ENCODE results near the gene RARS1.
A peak's percentile ranks its signal among the peaks of the same experiment; 100 is the strongest.

RARS1 gene

DNA sequence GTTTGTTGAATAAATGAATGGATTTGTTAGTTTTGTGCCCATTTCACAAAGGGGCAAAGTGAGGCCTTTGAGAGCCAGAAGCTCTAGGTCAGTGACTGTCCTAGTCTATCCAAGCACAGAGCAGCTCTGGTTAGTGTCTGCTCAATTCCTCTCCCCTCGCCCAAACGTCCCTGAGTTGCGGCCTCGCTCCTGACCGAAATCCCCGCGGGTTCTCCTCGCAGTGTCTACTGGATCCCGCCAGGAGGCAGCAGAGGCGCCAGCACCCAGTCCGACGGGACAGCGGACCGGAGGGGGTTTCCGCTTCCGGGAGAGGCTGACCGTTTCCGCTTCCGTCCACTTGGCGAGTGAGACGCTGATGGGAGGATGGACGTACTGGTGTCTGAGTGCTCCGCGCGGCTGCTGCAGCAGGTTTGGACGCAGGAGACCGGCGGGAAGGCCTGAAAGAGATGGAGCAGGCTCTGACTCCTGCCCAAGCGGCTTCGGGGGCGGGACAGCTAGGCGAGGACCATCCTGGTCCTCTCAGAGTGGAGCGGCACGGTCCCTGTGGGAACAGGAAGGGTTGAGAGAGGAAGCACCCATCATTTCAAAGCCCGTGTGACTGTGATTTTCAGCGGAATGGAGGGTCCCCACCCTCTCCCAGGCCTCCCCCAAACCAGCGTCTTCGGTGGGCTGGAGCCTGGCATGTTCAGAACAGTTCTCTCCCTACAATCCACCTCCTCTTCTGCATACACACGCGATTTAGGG lies at the start of gene RARS1:
Gene RARS1, plus strand, starts transcription at position 336 of the 744 bp plus-strand sequence. Its CDS starts 28 bp downstream, at position 364.
- DNase-seq: peak; percentile 96

DNA sequence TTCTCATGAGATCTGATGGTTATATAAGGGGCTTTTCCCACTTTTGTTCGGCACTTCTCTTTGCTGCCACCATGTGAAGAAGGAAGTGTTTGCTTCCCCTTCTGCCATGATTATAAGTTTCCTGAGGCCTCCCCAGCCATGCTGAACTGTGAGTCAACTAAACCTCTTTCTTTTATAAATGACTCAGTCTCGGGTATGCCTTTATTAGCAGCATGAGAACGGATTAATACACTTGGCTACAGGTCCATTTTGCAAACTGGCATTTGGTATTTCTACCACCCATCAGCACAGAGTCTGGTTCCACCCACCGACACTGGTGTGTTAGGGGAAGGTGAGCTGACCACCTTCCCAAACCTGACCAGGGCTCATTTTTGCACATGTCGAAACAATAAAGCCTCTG lies 47.9 kb upstream of the RARS1 start:
- DNase-seq: no peak

GRCh38 chr5:168443533-168443932 lies 42.7 kb upstream of the RARS1 start:
- DNase-seq: no peak

DNA sequence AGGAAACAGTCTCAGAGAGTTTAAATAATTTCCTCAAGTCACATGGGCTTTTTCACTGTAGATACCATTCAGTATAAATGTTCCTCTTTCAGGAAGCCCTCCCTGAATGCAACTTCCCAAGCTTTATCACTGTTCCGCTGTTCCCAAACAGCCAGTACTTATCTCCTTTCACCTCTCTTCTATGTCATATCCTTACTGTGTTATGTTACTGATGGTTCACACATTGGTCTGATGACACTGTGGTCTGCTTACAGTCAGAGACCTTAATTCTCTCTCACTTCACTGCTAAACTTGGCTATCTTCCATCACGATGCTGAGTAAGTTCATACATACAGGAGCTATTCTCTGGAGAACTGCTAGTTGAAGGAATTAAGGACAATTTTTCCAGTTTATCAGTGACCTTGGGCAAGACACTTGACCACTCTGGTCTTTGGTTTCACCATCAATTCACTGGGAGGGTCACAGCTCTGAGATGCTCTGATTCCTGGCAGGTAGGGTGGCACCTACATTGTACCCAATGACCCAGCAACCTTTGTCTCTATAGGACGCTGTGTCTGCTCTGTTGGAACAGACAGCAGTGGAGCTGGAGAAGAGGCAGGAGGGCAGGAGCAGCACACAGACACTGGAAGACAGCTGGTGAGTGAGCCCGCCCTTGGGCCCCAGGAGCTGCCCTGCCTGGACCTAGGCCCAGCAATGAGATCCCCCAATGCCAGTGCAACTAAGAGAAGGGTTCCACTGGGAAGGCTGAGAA lies 42.1 kb upstream of the RARS1 start:
- no peak for DNase-seq

DNA sequence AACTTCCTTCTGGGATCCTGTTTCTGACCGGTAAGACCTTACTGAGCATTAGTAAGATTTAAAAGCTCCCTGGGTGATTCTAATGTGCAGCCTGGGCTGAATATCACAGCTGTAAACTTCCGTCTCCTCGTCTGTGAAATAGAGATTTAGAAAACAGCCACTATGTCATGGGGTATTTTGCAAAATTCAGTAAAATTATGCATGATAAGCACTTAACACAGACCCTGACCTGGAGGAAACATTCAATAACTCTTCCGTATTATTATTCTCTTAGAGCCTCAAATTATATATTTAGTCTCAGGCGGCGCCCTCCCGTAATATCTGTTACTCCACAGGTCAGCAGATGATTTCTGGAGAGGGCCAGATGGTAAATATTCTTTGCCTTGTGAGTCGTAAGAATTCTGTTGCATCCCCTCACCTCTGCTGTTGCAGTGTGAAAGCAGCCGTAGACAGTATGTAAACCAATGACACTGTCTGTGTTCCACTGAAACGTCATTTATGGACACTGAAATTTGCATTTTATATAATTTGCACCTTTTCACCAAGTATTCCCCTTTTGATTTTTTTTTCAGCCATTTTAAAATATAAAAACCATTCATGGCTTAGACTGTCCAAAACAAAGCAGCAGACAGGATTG lies 39.2 kb upstream of the RARS1 start:
- no peak for DNase-seq

DNA sequence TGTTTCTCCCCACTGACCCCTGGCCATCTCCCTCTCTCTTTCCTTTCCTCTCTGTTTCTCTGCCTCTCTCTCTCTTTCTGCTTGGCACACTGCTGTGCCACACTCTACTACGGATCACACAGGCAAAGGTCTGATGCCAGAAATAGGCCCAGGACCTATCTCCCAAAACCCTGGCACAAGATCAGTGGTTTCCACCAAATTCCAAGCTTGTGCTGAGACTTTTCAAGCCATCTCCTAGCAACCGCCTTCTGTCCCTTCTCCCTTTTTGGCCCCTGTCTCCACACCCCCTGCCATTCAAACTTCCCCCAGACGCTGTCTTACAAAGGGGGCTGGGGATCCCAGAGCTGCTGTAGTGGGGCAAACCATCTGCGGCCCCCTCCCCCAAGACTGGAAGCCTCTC lies 38.5 kb upstream of the RARS1 start:
- no peak for DNase-seq

DNA sequence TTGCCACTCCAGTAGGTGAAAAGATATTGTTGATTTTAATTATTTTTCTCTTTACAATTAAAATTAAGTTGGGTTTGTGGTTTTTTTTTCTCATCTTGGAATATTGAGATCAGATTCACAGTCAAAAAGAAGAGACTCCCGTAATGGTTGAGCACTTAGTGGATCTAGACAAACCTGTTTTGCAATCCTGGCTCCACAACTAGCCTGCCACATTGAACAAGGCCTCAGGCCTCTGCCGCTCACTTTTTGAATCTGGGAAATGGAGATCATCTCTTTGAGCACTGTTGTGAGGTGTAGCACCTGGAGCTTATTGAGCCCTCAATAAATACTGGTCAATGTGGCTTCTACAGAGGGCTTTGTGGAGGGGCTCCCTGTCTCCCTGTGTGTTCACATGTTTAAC lies 37.1 kb upstream of the RARS1 start:
- no peak for DNase-seq

DNA sequence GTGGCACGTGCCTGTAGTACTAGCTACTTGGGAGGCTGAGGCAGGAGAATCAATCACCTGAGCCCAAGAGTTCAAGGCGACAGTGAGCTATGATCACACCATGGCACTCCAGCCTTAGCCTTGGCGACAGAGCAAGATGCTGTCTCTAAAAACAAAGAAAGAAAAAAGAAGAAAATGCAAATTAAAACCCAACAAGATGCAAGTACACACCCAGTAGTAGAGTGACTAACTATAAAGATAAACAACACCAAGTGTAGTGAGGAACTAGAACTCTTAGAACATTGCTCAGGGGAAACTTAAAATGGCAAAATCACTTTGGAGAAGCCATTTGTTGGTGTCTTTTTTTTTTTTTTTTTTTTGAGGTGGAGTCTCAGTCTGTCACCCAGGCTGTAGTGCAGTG lies 34.7 kb upstream of the RARS1 start:
- DNase-seq: no peak

DNA sequence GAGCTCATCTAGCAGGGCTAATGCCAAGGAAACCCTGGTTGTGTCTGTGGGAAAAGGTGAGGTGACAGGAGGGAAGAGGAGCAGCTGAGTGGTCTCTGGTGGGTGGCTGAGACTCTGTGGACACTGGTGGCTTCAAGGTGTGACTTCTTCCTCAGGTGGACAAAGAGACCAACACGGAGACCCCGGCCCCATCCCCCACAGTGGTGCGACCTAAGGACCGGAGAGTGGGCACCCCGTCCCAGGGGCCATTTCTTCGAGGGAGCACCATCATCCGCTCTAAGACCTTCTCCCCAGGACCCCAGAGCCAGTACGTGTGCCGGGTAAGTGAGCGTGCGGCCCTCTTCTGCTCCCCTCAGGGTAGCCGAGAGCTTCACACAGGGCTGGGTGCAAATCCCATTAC lies 31.1 kb upstream of the RARS1 start:
- DNase-seq: no peak

- DNase-seq: no peak
Observed at GRCh38 chr5:168457542-168457941, 28.7 kb upstream of the RARS1 start.

DNA sequence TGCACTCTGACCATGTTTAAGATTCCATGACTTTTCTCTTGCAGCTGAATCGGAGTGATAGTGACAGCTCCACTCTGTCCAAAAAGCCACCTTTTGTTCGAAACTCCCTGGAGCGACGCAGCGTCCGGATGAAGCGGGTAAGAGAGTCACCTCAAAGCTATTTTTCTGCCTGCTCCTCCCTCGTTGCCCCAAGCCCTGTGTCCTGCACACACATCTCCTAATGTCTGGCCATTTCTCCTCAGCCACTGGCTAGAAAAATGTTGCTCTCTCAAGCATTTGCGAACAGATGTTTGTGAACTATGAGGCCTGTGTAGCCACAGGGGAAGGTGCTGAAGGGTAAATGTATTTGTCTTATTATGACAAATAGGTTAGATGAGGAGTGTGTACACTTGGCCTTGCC lies 25.7 kb upstream of the RARS1 start:
- DNase-seq: no peak

- no peak for DNase-seq
Observed at GRCh38 chr5:168463081-168463480, 23.2 kb upstream of the RARS1 start.

DNA sequence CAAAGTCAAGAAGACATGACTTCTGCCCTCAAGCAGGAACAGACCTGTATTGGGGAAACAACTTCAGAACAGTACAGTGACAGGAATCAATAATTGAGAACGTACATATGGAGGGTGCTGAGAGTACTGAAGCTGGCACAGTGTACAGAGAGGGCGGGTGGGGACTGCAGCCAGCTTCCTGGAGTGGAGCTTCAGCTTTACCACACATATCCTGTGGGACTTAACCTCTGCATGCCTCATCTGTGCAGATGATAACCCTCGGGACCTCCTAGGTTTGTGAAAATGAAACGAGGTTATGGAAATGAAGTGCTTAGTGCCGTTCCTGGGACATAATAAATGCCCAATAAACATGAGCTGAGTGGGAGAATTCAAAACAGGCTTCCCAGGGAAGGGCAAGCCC lies 22.1 kb upstream of the RARS1 start:
- no peak for DNase-seq

DNA sequence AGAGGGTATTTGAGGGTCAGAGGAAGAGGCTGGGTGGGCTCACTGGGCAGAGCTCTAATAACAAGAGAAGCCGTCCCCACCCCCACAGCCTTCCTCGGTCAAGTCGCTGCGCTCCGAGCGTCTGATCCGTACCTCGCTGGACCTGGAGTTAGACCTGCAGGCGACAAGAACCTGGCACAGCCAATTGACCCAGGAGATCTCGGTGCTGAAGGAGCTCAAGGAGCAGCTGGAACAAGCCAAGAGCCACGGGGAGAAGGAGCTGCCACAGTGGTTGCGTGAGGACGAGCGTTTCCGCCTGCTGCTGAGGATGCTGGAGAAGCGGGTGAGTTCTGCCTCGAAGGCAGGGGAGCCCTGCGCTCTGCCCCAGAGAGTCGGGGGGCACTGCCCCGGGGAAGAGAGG lies 21.6 kb upstream of the RARS1 start:
- DNase-seq: no peak

GRCh38 chr5:168467755-168468330 lies 18.4 kb upstream of the RARS1 start:
- DNase-seq: no peak

- no peak for DNase-seq
Observed at GRCh38 chr5:168468836-168469235, 17.4 kb upstream of the RARS1 start.

GRCh38 chr5:168469816-168470215 lies 16.5 kb upstream of the RARS1 start:
- DNase-seq: no peak

DNA sequence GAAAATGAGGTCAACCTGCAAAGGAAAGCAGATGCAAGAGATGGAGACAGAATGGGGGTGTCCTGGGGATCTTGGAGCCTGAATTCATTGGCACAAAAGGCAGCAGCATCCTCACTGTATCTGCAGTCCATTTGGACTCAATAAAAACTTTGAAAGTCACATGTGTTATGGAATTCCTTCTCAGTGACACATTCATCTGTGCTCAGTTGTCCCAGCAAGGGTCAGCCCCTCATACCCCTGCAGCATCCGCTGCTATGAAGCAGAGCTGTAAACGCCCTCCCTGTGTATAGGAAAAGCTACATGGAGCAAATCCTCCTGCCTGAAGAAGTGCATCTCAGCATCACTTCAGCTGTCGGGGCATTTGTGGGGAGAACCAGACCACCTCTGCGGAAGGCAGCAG lies 14.5 kb upstream of the RARS1 start:
- no peak for DNase-seq

DNA sequence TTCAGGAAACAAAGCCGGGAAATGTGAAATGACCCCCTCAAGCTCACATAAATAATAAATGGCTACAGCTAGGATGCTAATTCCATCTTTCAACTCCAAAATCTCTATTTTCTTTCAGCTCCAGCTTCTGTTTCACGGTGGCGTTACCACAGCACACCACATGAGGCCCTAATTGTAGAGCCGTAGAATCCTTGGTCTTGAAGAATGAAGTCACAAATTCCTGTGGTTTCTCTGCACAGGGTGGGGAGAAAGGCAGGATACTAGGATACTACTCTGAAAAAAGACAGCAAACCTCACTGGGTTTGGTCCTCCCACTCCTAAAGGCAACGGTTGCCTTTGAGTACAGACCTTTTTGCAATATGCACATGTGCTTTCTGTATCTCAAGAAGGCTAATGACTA lies 13.9 kb upstream of the RARS1 start:
- peak; percentile 33 for DNase-seq

GRCh38 chr5:168474319-168474718 lies 12.0 kb upstream of the RARS1 start:
- no peak for DNase-seq

GRCh38 chr5:168477060-168477459 lies 9.2 kb upstream of the RARS1 start:
- DNase-seq: no peak

DNA sequence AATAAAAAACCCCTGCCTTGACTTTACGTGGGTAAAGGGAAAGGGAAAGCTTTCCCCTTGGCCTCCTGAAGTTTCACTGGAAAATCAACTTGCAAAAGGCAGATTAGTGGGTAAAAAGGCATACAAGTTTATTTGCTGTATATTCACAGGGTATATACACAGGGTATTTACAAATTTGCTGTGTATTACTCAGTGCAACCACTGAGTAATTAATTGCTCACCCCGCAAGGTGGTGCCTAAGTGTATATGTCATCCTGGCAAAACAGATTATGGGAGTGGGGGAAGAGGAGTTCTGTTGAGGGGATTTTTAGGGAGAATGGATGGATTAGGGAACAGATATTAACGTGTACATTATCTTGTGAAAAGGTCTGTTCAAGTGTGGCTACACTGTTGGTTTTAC lies 7.1 kb upstream of the RARS1 start:
- no peak for DNase-seq

DNA sequence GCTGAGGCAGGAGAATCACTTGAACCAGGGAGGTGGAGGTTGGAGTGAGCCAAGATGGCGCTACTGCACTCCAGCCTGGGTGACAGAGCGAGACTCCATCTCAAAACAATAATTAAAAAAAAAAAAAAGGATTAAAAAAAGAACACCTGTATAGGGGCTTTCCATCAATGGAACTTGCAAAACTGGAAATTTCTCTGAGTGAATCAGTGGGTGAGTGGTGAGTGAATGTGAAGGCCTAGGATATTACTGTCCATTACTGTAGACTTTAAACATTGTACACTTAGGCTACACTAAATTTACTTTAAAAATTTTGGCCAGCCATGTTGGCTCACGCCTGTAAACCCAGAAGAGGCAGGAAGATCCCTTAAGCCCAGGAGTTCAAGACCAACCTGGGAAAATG lies 5.7 kb upstream of the RARS1 start:
- DNase-seq: no peak

GRCh38 chr5:168481330-168481788 lies 4.9 kb upstream of the RARS1 start:
- DNase-seq: no peak
